Activated T-cell treated with anti-CD3 and anti-CD28 coated beads for 4 hours (primary cell): ENCODE measurements around the gene CRIP3.
A peak's percentile ranks its signal among the peaks of the same experiment; 100 is the strongest.

Experiments used
- DNase-seq: peaks from one replicate; pipeline ENCODE4 v3.0.0-alpha.2; 2020

Gene CRIP3

GRCh38 chr6:43286980-43287716 is 21.5 kb downstream of the CRIP3 start:
- DNase-seq, result no peak

- no peak for DNase-seq
Observed at GRCh38 chr6:43286456-43286979, 22.1 kb downstream of the CRIP3 start.

- DNase-seq, result no peak
Observed at GRCh38 chr6:43285832-43286231, 22.8 kb downstream of the CRIP3 start.

- no peak for DNase-seq
Observed at GRCh38 chr6:43284991-43285781, 23.4 kb downstream of the CRIP3 start.

GRCh38 chr6:43283905-43284304 is 24.7 kb downstream of the CRIP3 start:
- DNase-seq, result no peak

- no peak for DNase-seq
Observed at GRCh38 chr6:43283514-43283901, 25.1 kb downstream of the CRIP3 start.

- DNase-seq, result no peak
Observed at GRCh38 chr6:43282636-43283513, 25.8 kb downstream of the CRIP3 start.

- DNase-seq, result no peak
Observed at GRCh38 chr6:43282060-43282459, 26.6 kb downstream of the CRIP3 start.

- no peak for DNase-seq
Observed at GRCh38 chr6:43280234-43280633, 28.4 kb downstream of the CRIP3 start.

GRCh38 chr6:43278524-43279078 is 30.0 kb downstream of the CRIP3 start:
- DNase-seq, result no peak

GRCh38 chr6:43277643-43278523 is 30.7 kb downstream of the CRIP3 start:
- no peak for DNase-seq

GRCh38 chr6:43277306-43277642 is 31.4 kb downstream of the CRIP3 start:
- no peak for DNase-seq

- DNase-seq, result no peak
Observed at GRCh38 chr6:43276577-43277305, 31.9 kb downstream of the CRIP3 start.

DNA sequence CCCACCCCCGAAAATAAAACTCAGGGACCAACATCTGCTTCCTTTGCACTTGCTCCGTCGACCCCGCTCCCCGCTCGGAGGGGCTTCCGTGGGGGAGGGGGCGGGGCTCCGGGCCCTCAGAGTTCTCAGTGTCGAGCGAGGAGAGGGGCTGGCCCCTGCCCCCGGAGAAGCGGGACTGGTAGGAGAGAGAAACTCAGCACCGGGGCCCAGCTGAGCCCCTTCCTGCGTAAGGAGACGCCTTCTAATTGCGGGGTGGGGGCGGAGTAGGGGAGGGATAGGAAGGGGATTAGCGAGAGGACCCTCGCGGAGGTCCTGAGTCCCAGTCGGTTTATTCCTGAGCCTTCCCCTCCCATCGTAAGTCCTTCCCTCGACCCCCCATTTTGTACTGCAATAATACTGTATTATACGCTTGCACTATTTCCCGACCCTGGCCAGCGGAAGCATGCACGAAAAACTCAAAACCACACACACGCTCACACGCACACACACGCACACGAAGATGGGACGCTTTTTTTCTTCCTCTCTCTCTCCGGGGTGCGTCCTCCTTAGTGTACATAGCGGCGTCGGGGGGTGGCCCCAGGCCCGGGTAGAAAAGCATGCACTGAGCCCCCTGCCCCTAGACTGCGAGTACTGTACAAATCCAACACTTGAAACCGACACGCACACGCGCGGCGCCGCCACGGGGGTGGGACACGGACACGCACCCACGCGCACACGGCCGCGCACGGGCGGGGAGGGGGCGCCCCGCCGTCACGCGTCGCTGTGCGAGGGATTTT is 32.6 kb downstream of the CRIP3 start:
- no peak for DNase-seq

DNA sequence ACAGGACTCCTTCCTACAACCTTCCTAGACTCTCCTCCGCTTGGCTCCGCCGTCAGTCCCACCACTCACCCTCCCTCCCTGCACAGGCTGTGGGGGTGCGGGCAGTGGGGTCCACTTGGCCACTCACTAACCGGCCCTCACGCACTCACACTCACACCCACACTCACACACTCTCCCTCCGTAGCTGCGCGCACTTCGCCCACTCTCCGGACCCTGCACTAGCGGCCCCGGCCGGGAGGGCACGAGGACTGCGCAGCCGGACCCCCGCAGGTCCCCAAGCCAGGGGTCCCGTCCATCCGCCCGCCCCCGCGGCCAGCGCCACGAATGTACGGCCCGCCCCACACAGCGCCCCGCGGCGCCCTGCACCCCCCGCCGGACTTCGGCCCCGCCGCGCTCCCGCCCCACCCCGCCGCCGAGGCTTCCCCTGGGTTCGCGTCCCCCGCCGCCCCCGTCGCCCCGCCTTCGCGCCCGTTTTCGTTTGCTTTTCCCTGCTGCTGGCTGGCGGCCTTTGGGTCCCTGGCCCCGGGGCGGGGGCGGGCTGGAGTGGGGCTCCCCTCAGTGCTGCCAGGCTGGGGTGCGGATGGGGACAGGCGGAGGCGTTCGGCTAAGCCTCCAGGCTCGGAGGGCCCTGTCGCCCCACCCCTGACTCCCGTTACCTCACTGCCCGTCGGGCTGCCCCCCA is 33.6 kb downstream of the CRIP3 start:
- peak; percentile 30 for DNase-seq

DNA sequence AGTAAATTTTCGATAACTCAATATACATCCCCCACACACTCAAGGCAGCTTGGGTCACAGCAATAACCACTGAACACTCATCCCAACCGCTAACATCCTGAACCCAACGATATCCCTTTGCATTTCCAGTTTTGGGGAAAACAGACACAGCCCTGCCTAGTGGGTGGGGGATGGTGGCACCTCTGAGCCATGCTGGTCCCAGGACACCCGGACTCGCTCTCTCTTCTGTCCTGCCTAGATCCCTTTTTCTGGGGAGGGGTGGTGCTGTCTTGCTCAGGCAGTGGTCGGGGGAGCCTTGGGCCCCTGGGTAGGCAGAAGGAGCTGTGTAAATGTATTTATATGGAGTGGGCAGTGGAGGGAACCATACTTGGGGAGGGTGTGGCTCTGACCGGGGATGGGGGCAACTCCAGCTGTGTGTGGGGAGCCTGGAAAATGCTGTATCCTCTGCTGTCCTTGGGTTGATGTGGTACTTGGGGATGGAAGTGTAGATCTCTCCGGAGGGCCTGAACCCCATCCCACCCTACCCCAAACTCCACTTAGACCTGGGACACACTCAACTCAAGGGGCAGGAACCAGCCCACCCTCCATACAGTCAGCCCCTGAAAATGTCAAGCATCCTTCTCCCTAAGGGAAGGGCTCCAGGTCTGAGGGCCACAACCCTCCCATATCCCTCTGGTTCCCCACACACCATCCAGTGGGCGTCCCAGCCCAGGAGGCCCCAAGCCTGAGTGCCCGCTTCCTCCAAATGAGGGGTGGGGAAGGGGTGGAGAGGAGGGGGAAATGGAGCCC is 34.3 kb downstream of the CRIP3 start:
- no peak for DNase-seq

- DNase-seq, result no peak
Observed at GRCh38 chr6:43273707-43274106, 34.9 kb downstream of the CRIP3 start.

GRCh38 chr6:43271944-43272343 is 36.7 kb downstream of the CRIP3 start:
- no peak for DNase-seq
